GM12891 (cell line): ENCODE data around the gene PON1.

Experiments used
- POLR2A ChIP-seq: IDR thresholded peaks from 2 replicates; pipeline ENCODE4 v1.6.1; 2011; ENCODE audit warnings: low read depth, low read length, control low read depth
- TAF1 ChIP-seq: IDR thresholded peaks from 2 replicates; pipeline ENCODE4 v1.6.1; 2011; ENCODE audit warnings: low read depth, low read length, control low read depth

GRCh38 chr7:95319570-95319969 is 4.8 kb downstream of the PON1 start:
- TF ChIP-seq TAF1 = no peak
- no peak for TF ChIP-seq POLR2A
